ENCODE measurements around the gene LYG2.
"Not testable (repeated sequence)": the region's sequence is repeated elsewhere in the genome, so short reads cannot be mapped to it uniquely, and the experiment has no call there.

Gene LYG2

GRCh38 chr2:99200076-99200800 lies 55.2 kb downstream of the LYG2 start:
- no peak for DNase-seq

- DNase-seq: no peak
Measured at GRCh38 chr2:99198103-99198841, 57.2 kb downstream of the LYG2 start.

- DNase-seq: not testable (repeated sequence)
Measured at GRCh38 chr2:99192364-99192763, 63.1 kb downstream of the LYG2 start.

All from RPMI8226 (cell line).